Activated gamma-delta T cell (primary cell): ENCODE results near the gene CARD6.
A peak's percentile ranks its signal among the peaks of the same experiment; 100 is the strongest.
"Not testable (repeated sequence)": the region's sequence is repeated elsewhere in the genome, so short reads cannot be mapped to it uniquely, and the experiment has no call there.

Source experiments
- DNase-seq: peaks from one replicate; lab custom pipeline; 2025; lab: John Stamatoyannopoulos, UW
- total RNA-seq, 2 donors: gene quantifications; one replicate each; lab custom pipeline; 2026; lab: John Stamatoyannopoulos, UW

The CARD6 gene
- 7.0 to 10.2 reads per million in 2 donors for total RNA-seq

GRCh38 chr5:40841068-40841805 is at the start of gene CARD6:
CARD6 (plus strand) TSS chr5:40841367; CDS start chr5:40841383, 16 bp downstream.
- DNase-seq = no peak

- no peak for DNase-seq
Observed at GRCh38 chr5:40791715-40792139, 49.4 kb upstream of the CARD6 start.

GRCh38 chr5:40792691-40793090 is 48.5 kb upstream of the CARD6 start:
- not testable (repeated sequence) for DNase-seq

DNA sequence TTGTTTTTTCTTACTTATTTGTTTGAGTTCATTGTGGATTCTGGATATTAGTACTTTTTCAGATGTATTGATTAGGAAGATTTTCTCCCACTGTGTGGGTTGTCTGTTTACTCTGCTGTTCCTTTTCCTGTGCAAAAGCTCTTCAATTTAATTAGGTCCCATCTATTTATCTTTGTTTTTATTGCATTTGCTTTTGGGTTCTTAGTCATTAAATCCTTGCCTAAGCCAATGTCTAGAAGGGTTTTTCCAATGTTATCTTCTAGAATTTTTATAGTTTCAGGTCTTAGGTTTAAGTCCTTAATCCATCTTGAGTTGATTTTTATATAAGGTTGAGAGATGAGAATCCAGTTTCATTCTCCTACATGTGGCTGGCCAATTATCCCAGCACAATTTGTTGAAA is 46.8 kb upstream of the CARD6 start:
- not testable (repeated sequence) for DNase-seq

GRCh38 chr5:40794877-40795276 is 46.3 kb upstream of the CARD6 start:
- DNase-seq = not testable (repeated sequence)

- DNase-seq = no peak
Observed at GRCh38 chr5:40796487-40796889, 44.7 kb upstream of the CARD6 start.

DNA sequence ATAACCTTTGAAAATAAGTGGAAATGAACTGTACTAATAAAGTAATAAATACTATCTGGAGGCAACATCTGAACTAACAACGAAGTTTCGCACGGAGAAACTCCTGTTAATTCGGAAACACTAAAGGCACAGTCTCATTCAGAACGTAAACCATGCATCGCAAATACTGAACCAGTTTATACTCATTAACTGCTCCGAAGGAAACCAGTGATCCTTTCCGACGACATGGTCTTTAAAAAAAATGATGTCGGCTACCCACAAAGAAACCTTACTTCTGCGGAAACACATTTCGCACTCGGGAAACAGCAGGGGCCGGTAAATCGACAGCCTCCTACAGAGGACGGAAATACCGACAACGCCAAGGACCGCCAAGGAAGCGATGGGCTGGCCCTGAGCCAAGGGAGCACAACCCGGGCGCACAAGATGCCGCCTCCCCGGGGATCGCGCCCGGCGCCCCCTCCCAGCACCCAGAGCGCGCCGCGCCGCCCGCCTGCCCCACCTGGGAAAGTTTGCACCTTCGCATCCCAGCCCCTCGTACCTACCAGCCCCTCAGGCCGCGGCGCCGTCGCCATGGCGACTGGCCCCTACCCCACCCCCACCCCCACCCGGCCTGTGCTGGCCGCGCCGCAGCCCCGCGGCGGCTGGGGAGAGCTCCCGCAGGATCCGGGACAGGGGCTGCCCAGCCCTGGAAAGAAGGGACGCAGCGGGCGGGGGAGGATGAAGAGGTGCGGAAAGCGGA is 43.7 kb upstream of the CARD6 start:
- peak; percentile 68 for DNase-seq

DNA sequence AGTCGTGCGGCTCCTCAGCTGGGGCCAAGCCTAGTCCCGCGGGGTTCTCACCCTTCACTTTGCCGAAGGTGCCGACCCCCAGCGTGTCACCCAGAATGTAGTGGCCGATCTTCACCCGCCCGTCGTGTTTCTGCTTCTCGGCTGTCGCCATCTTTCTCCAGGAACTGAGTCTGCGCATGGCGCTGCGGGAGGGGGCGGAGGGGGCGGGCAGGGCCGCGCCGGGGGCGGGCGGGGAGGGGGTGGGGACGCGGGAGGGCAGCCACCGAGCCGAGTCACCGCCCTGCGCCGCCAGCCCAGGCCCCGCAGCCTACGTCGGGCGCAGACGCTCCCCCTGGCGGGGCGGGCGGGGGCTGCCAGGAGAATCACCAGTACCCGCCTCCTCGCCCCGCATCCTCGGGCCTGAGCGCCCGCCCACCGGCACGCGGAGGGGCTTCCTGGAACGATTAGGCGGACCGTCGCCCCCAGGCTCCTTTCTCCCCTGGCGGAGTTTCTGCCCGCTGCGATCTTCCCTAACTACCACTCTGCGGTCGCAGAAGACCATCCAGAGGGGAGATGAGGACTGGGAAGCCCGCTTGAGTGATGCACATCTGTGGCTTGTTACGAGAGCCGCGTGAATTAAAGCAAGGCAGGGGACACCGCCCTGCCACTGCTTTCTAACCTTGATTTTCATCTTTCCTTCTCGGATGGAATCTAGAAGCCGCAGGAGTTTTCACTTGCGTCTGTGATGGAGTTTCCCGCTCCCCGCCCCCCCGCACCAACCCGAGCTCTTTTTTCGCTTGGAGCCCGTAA is 43.0 kb upstream of the CARD6 start, which contains the start of gene PRKAA1:
Gene PRKAA1 (minus strand): TSS at position 363 of the 789 bp plus-strand sequence. CDS start 185 bp downstream, at position 178.
- peak; percentile 89 for DNase-seq

GRCh38 chr5:40798801-40799210 is 42.4 kb upstream of the CARD6 start:
- DNase-seq = no peak

DNA sequence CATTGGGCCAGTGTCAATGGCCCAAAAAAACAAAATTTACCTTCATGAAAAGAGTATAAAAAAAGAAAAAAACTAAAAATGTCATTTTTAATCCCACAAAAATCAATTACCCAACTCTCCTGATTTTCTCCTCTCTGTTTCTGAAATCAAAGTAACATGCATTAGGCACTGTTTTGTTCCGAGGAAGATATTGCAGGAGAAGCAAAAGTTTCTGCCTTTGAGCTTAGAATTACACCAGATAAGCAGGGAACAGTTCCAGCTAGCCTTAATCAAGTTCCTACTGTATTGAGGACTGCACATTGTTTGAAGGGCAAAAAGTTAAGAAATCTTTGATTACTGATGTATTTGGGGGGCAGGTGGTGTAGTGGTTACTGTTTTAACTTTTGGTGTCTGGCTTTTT is 41.9 kb upstream of the CARD6 start:
- DNase-seq = no peak

- DNase-seq = no peak
Observed at GRCh38 chr5:40801771-40802562, 39.2 kb upstream of the CARD6 start.

- DNase-seq = no peak
Observed at GRCh38 chr5:40812125-40812524, 29.0 kb upstream of the CARD6 start.

DNA sequence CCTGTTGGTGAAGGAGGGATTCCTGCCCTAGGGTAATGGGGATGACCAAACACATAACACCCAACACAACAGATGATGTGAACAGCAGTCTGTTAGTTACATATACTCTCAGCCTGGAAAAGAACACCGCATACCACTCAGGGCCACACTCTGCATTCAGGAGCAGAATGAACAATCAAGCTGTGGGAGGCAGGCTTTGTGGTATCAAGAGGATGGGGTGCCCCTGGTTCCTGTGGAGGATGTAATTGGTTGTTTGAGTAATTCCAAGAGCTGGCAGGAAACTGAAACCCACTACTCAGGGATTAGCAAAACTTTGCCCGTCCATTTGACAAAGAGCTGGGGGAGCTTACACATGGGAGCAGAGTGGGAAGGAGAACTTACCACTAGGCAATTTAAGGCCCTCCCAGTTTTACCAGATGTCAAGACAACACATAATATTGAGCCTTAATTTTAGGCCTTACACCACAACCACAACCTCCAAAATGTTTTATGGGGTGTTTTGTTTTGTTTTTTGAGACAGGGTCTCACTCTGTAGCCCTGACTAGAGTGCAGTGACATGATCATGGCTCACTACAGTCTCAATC is 27.4 kb upstream of the CARD6 start:
- DNase-seq = no peak

GRCh38 chr5:40823459-40823858 is 17.7 kb upstream of the CARD6 start:
- DNase-seq = no peak

DNA sequence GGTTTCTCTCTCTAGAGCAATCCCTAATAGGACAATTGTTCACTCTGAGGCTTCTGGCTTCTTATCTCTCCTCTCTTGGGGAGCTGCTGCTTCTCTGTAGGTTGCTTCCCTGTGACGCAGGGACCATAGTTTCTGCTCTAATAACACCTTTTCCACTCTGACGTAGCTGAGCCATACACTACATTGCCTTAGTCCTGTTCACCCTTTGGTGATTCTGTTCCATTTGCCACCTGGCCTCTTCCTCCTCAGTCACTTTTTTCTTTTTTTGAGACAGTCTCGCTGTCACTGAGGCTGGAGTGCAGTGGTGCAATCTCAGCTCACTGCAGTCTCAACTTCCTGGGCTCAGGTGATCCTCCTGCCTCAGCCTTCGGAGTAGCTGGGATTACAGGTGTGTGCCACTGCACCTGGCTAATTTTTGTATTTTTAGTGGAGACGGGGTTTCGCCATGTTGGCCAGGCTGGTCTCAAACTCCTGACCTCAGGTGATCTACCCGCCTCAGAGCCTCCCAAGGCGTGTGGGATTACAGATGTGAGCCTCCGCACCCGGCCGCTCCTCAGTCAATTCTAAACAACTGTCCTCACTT is 15.6 kb upstream of the CARD6 start:
- DNase-seq = not testable (repeated sequence)

DNA sequence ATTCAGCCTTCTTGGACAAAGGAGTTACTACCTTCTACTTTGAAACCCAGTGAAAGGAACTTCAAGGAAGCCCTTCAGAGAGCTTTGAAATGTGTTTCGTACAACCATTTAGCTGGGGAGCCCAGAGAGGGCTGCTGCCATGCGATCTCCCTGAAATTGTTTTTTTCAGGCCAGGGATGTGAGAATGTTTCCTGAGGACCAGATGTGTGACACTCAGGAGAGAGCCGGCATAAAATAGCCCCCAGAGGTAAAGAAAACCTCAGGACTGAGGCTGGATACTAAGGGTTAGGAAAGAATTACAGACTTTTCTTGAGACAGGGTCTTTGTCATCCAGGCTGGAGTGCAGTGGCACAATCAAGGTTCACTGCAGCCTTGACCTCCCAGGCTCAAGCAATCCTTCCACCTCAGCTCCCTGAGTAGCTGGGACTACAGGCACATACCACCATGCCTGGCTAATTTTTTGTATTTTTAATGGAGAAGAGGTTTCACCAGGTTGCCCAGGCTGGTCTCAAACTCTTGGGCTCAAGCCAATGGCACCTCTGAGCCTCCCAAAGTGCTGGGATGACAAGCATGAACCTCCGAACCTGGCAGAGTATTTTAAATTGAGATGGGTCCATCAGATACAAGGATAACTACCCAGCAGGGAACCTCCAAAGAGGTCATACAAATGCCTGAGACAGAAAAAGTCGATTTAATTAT is 14.5 kb upstream of the CARD6 start:
- DNase-seq = no peak

DNA sequence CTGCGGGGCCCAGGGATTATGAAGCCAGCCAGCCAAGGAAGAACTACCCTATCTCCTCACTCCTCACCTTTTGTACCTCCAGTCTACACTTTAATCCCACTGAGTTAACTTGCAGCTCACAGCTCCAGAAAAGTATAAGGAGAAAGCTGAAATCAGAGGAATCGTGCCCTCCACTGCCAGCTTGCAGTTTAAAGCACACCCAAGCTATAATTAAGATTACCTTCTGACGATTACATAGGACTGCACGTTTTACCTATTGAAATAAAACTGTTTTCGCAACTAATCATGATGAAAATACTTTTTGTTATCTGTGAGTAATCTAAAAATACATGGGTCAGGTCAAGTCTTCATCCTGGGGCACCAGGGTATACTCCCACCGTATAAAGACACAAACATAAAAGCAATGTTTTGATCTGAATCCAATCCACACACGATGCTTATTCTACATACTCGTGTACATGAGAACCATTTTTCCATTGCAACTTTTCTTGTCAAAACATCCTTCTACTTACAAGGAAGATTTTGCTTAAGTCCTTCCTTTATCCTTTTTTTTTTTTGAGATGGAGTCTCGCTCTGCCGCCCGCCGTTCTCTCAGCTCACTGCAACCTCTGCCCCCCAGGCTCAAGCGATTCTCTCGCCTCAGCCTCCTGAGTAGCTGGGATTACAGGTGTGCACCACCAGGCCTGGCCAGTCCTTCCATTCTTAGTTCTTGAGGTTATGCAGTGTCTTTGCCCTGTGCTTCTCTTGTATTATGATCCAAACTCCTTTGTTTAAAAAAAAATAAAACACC is 13.8 kb upstream of the CARD6 start:
- no peak for DNase-seq

GRCh38 chr5:40828021-40828631 is 13.0 kb upstream of the CARD6 start:
- no peak for DNase-seq
